CD14-positive monocyte (primary cell): Measurements from ENCODE around the gene FOXJ3. TPM values are rescaled to one million over a fixed set of nuclear protein-coding genes. Genes with fewer than 3 reads are reported as not detected.

Experiments
- DNase-seq, 3 donors: peaks; one replicate each; pipeline ENCODE4 v3.0.0-alpha.2; 2011 to 2022
- H2AFZ ChIP-seq: 2 replicates; pipeline ENCODE4 v1.6.0; 2012; ENCODE audit warnings: mild to moderate bottlenecking, low read depth, low read length, inconsistent platforms; ENCODE audit not compliant: insufficient read depth, poor library complexity, severe bottlenecking
- H3K27ac ChIP-seq, 2 donors: 1 replicate in 1 of 2; 2 replicates in 1 of 2; pipeline ENCODE4 v1.5.1; 2012 to 2013; ENCODE audit warnings: low read length in 2 of 2, control low read depth in 1 of 2, inconsistent platforms in 1 of 2, low read depth in 1 of 2, mild to moderate bottlenecking in 1 of 2
- H3K27me3 ChIP-seq, 2 donors: one replicate each; pipeline versions ENCODE4 v1.6.0 to v1.6.1; 2011 to 2013; ENCODE audit warnings: low read length in 2 of 2; ENCODE audit not compliant: control insufficient read depth in 2 of 2, insufficient read depth in 2 of 2
- H3K36me3 ChIP-seq, 2 donors: replicated peaks in 1 of 2; 1 replicate in 1 of 2; 2 replicates in 1 of 2; pipeline versions ENCODE4 v1.5.1 to v1.6.1; 2012 to 2013; ENCODE audit warnings: low read length in 2 of 2, control low read depth in 1 of 2, inconsistent platforms in 1 of 2, mild to moderate bottlenecking in 1 of 2; ENCODE audit not compliant: insufficient read depth in 2 of 2, control insufficient read depth in 1 of 2
- H3K4me1 ChIP-seq, 2 donors: 1 replicate in 1 of 2; 2 replicates in 1 of 2; pipeline versions ENCODE4 v1.5.1 to v1.6.1; 2012 to 2013; ENCODE audit warnings: low read length in 2 of 2, control low read depth in 1 of 2, inconsistent platforms in 1 of 2, mild to moderate bottlenecking in 1 of 2, moderate library complexity in 1 of 2; ENCODE audit not compliant: insufficient read depth in 2 of 2, control insufficient read depth in 1 of 2
- H3K4me2 ChIP-seq: replicated peaks from 2 replicates; pipeline ENCODE3; 2012; ENCODE audit warnings: low read length, moderate library complexity, mild to moderate bottlenecking; ENCODE audit not compliant: poor library complexity, severe bottlenecking; ENCODE audit errors: extremely low read depth
- H3K4me3 ChIP-seq, 3 experiments: fragments of 200-600 bp in 1 of 3; sonication (generic) in 1 of 3; replicated peaks in 1 of 3; 1 replicate in 2 of 3; 2 replicates in 1 of 3; pipeline ENCODE4 v1.5.1; 2011 to 2013; ENCODE audit warnings: low read length in 3 of 3, mild to moderate bottlenecking in 3 of 3, control low read depth in 2 of 3, low read depth in 2 of 3, inconsistent platforms in 1 of 3, moderate library complexity in 1 of 3
- H3K79me2 ChIP-seq: 2 replicates; pipeline ENCODE4 v1.6.0; 2012; ENCODE audit warnings: mild to moderate bottlenecking, control low read depth, inconsistent platforms, low read length, moderate library complexity; ENCODE audit not compliant: insufficient read depth
- H3K9ac ChIP-seq: 2 replicates; pipeline ENCODE4 v1.6.0; 2017; ENCODE audit warnings: low read length, mild to moderate bottlenecking; ENCODE audit not compliant: insufficient read depth, poor library complexity, severe bottlenecking
- H3K9me3 ChIP-seq, 2 donors: replicated peaks in 1 of 2; 1 replicate in 1 of 2; 2 replicates in 1 of 2; pipeline versions ENCODE4 v1.5.1 to v1.6.1; 2012 to 2013; ENCODE audit warnings: low read length in 2 of 2, control low read depth in 1 of 2; ENCODE audit not compliant: control insufficient read depth in 1 of 2, insufficient read depth in 1 of 2
- H4K20me1 ChIP-seq: 2 replicates; pipeline ENCODE4 v1.6.0; 2012; ENCODE audit warnings: mild to moderate bottlenecking, low read length, control low read depth, moderate library complexity; ENCODE audit not compliant: insufficient read depth
- H3K27ac Mint-ChIP-seq, 7 donors: one replicate each; pipeline ENCODE4 v1.8.0; 2020; ENCODE audit warnings: mild to moderate bottlenecking in 7 of 7, mixed read lengths in 7 of 7, moderate library complexity in 6 of 7, inconsistent platforms in 2 of 7
- H3K27me3 Mint-ChIP-seq, 3 donors: one replicate each; pipeline ENCODE4 v1.8.0; 2021 to 2022; ENCODE audit warnings: low read depth in 3 of 3, mild to moderate bottlenecking in 3 of 3, mixed read lengths in 3 of 3, moderate library complexity in 3 of 3, inconsistent platforms in 1 of 3
- H3K36me3 Mint-ChIP-seq, 2 donors: one replicate each; pipeline ENCODE4 v1.8.0; 2020; ENCODE audit warnings: mixed read lengths in 2 of 2, inconsistent platforms in 1 of 2, mild to moderate bottlenecking in 1 of 2
- H3K4me1 Mint-ChIP-seq: one replicate; pipeline ENCODE4 v1.8.0; 2020; ENCODE audit warnings: mild to moderate bottlenecking, mixed read lengths
- H3K4me3 Mint-ChIP-seq, 2 donors: one replicate each; pipeline ENCODE4 v1.8.0; 2020; ENCODE audit warnings: mild to moderate bottlenecking in 2 of 2, mixed read lengths in 2 of 2, moderate library complexity in 1 of 2
- H3K9me3 Mint-ChIP-seq, 7 donors: one replicate each; pipeline ENCODE4 v1.8.0; 2020 to 2022; ENCODE audit warnings: mixed read lengths in 7 of 7, mild to moderate bottlenecking in 6 of 7, moderate library complexity in 6 of 7, inconsistent platforms in 2 of 7
- WGBS: methylation state at CpG from one replicate; pipeline ENCODE4 v1.1.5; 2013; ENCODE audit warnings: missing lambda C conversion rate; ENCODE audit not compliant: insufficient coverage; 5-methylcytosine and 5-hydroxymethylcytosine counted together
- intact Hi-C, 2 donors: fragments of 100-400 bp; cut with micrococcal nuclease; formaldehyde crosslinking; loops; one replicate each; pipeline versions ENCODE4 v1.15.0 to v1.15.1; 2023
- polyA plus RNA-seq, 3 donors: library from polyadenylated mRNA; depleted of rRNA in 1 of 3; unstranded in 2 of 3; stranded (reverse) in 1 of 3; fragments of 300-500 nt in 2 of 3; fragments of >200 nt in 1 of 3; fragmentation: Illumina TruSeq in 2 of 3; gene quantifications; 1 replicate in 2 of 3; 2 replicates in 1 of 3; pipeline ENCODE4 v1.2.3, GENCODE V29; 2012 to 2021
- TF ChIP-seq, protein P1 (sequence below): fragments of 200-600 bp; IDR thresholded peaks from one replicate; pipeline ENCODE4 v1.8.0; 2022; ENCODE audit warnings: antibody characterized with exemption, mild to moderate bottlenecking

The FOXJ3 gene
- polyA plus RNA-seq, 3 donors, result 10.2 to 18.5 (median 18.4) TPM

- peaks cover 32 to 47% of the 10 kb centered on the region in 2 donors for H3K36me3 Mint-ChIP-seq
- H3K4me3 Mint-ChIP-seq, result no peak overlapping the region
- H3K4me1 Mint-ChIP-seq, result no peaks in the 10 kb centered on the region
- peaks cover 0 to 1% (median 0%) of the 10 kb centered on the region in 3 donors for H3K27me3 Mint-ChIP-seq
- Histone ChIP-seq H3K27me3 (no peaks in the 10 kb centered on the region), H3K4me1 (no peaks in the 10 kb centered on the region), H2AFZ (no peak overlapping the region), H3K36me3 (peaks cover 4 to 57% of the 10 kb centered on the region in 2 donors), H3K4me3 (no peak overlapping the region), H3K79me2 (peaks cover 59% of the 10 kb centered on the region), H3K9me3 (peaks cover 42 to 46% of the 10 kb centered on the region in 2 donors), H4K20me1 (peaks cover 20% of the 10 kb centered on the region), H3K4me2 (no peak overlapping the region), H3K27ac (no peak overlapping the region), H3K9ac (no peak overlapping the region)
- WGBS, result no CpG with 5 or more reads among the region's 1 CpG
- DNase-seq, result no peak
- H3K27ac Mint-ChIP-seq, result no peak overlapping the region
- H3K9me3 Mint-ChIP-seq, result peaks cover 36 to 55% (median 48%) of the 10 kb centered on the region in 7 donors
- TF ChIP-seq, protein P1, sequence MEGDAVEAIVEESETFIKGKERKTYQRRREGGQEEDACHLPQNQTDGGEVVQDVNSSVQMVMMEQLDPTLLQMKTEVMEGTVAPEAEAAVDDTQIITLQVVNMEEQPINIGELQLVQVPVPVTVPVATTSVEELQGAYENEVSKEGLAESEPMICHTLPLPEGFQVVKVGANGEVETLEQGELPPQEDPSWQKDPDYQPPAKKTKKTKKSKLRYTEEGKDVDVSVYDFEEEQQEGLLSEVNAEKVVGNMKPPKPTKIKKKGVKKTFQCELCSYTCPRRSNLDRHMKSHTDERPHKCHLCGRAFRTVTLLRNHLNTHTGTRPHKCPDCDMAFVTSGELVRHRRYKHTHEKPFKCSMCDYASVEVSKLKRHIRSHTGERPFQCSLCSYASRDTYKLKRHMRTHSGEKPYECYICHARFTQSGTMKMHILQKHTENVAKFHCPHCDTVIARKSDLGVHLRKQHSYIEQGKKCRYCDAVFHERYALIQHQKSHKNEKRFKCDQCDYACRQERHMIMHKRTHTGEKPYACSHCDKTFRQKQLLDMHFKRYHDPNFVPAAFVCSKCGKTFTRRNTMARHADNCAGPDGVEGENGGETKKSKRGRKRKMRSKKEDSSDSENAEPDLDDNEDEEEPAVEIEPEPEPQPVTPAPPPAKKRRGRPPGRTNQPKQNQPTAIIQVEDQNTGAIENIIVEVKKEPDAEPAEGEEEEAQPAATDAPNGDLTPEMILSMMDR, result no peak
- intact Hi-C loops, result no loop called here
Measured at GRCh38 chr1:42239041-42239440, 96.0 kb downstream of the FOXJ3 start.

DNA sequence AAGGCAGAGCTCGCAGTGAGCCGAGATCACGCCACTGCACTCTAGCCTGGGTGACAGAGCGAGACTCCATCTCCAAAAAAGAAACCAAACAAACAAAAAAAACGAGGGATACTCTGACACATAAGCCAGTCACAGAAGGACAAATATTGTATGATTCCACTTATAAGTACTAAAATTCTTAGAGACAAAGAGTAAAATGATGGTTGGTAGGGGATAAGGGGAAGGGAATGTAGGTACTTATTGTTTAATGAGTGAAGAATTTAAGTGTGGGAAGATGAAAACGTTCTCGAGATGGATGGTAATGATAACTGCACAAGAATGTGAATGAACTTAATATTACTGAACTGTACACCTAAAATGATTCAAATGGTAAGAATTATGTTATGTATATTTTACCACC is 103.8 kb downstream of the FOXJ3 start:
- Histone ChIP-seq H3K27me3 (no peaks in the 10 kb centered on the region), H3K36me3 (peaks cover 4 to 11% of the 10 kb centered on the region in 2 donors), H3K9me3 (peaks cover 18 to 22% of the 10 kb centered on the region in 2 donors), H3K4me3 (no peak overlapping the region), H3K9ac (no peak overlapping the region), H3K4me2 (no peak overlapping the region), H3K27ac (no peak overlapping the region), H3K79me2 (peaks cover 13% of the 10 kb centered on the region), H2AFZ (no peak overlapping the region), H4K20me1 (peaks cover 25% of the 10 kb centered on the region), H3K4me1 (no peaks in the 10 kb centered on the region)
- WGBS, result 100% methylated on average over 1 of the region's 7 CpGs
- Mint-ChIP-seq H3K9me3 (peaks cover 9 to 25% (median 21%) of the 10 kb centered on the region in 7 donors), H3K36me3 (peaks cover 2 to 27% of the 10 kb centered on the region in 2 donors), H3K27me3 (peaks cover 0 to 1% (median 0%) of the 10 kb centered on the region in 3 donors), H3K4me3 (no peak overlapping the region), H3K4me1 (no peaks in the 10 kb centered on the region), H3K27ac (peak overlapping the region in 1 of 7 donors; percentile 15)
- intact Hi-C loops, result no loop called here
- TF ChIP-seq, protein P1, result no peak
- DNase-seq, result no peak
